HFF-Myc (cell line): ENCODE results near the gene RSPH9.
"Not testable (repeated sequence)": the region's sequence is repeated elsewhere in the genome, so short reads cannot be mapped to it uniquely, and the experiment has no call there.

ENCODE experiments used
- DNase-seq: peaks from one replicate; pipeline ENCODE4 v3.0.0-alpha.2; 2011; ENCODE audit warnings: low read depth; ENCODE audit errors: extremely low read depth
- H3K4me3 ChIP-seq: replicated peaks from 2 replicates; pipeline ENCODE4 v1.5.1; 2011; ENCODE audit warnings: low read depth, mild to moderate bottlenecking, control low read depth, low read length
- TF ChIP-seq, protein P1 (sequence below): IDR thresholded peaks from 2 replicates; pipeline ENCODE4 v1.5.1; 2012; ENCODE audit warnings: mild to moderate bottlenecking, low read depth, low read length, control low read depth; ENCODE audit errors: missing control alignments

The RSPH9 gene

DNA sequence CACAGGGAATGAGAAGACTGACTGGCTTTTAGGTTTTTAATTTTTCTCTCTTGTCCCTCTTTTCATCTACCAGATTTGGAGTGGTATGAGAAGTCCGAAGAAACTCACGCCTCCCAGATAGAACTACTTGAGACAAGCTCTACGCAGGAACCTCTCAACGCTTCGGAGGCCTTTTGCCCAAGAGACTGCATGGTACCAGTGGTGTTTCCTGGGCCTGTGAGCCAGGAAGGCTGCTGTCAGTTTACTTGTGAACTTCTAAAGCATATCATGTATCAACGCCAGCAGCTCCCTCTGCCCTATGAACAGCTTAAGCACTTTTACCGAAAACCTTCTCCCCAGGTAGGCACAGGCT lies 8.6 kb upstream of the RSPH9 start:
- TF ChIP-seq, protein P1, sequence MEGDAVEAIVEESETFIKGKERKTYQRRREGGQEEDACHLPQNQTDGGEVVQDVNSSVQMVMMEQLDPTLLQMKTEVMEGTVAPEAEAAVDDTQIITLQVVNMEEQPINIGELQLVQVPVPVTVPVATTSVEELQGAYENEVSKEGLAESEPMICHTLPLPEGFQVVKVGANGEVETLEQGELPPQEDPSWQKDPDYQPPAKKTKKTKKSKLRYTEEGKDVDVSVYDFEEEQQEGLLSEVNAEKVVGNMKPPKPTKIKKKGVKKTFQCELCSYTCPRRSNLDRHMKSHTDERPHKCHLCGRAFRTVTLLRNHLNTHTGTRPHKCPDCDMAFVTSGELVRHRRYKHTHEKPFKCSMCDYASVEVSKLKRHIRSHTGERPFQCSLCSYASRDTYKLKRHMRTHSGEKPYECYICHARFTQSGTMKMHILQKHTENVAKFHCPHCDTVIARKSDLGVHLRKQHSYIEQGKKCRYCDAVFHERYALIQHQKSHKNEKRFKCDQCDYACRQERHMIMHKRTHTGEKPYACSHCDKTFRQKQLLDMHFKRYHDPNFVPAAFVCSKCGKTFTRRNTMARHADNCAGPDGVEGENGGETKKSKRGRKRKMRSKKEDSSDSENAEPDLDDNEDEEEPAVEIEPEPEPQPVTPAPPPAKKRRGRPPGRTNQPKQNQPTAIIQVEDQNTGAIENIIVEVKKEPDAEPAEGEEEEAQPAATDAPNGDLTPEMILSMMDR = no peak
- no peak for DNase-seq
- H3K4me3 ChIP-seq = peak overlapping the region; percentile 69

DNA sequence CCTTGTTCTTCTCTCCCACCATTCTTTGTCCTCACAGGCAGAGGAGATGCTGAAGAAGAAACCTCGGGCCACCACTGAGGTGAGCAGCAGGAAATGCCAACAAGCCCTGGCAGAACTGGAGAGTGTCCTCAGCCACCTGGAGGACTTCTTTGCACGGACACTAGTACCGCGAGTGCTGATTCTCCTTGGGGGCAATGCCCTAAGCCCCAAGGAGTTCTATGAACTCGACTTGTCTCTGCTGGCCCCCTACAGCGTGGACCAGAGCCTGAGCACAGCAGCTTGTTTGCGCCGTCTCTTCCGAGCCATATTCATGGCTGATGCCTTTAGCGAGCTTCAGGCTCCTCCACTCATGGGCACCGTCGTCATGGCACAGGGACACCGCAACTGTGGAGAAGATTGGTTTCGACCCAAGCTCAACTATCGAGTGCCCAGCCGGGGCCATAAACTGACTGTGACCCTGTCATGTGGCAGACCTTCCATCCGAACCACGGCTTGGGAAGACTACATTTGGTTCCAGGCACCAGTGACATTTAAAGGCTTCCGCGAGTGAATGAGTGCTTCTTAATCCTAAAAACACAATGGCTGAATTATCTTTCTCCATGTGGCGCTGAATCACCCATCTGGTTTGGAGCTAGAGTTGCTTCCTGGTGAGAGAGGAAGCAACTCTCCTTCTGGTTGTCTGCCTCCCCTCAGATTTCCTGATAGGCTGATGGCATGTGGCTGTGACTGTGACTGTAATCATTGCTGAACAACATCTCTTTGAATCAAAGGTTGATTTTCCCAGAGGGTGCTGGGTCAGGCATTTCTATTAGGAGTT lies 4.6 kb upstream of the RSPH9 start:
- H3K4me3 ChIP-seq = no peak overlapping the region
- TF ChIP-seq, protein P1 = no peak
- no peak for DNase-seq

DNA sequence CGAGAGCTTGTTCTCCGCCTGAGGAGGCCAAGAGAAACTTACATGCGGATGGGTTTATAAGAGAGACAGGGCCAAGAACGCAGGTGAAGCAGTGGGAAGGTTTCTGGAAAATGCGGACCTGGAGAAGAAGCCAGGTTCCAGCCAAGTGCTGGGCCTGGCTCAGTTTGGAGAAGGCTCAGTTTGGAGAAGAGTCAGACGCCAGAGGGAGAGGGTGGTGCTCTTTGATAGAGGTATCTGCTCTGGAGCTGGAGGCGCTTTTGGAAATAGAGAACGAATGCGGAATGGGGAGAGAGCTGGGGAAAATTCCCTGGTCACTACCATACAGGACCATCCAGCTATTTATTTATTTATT lies 753 bp downstream of the RSPH9 start:
- TF ChIP-seq, protein P1 = no peak
- no peak for DNase-seq
- H3K4me3 ChIP-seq = peak overlapping the region; percentile 37

DNA sequence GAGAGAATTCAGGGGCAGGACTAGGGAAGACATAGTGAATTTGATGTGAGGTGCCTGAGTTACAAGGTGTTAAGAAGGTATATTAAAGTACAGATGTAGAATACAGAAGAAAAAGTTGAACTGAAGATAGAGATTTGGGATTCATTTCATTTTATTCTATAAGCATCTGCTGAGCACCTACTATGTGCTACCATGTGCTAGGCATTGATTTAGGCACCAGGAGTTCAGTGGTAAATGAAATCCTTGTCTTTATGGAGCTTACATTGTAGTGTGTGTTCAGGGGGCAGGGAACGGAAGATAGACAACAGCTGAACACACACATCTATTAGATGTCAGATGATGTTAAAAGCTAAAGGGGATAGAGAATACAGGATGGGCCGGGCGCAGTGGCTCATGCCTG lies 2.8 kb downstream of the RSPH9 start:
- TF ChIP-seq, protein P1 = no peak
- H3K4me3 ChIP-seq = no peak overlapping the region
- DNase-seq = no peak

DNA sequence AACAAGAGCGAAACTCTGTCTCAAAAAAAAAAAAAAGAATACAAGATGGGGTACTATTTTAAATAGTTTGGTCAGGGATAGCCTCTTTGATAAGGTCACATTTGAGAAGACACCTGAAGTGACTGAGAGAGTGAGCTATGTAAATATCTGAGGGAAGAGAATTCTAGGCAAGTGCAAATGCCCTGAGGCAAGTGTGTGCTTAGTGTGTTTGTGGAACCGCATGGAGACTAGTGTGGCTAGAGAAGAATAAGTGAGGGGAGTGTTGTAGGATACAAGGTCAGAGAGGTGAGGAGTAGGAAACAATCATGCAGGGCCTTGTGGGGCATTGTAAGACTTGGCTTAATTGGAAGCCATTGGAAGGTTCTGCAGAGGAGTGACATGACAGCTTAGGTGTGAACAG lies 3.4 kb downstream of the RSPH9 start:
- DNase-seq = no peak
- TF ChIP-seq, protein P1 = no peak
- H3K4me3 ChIP-seq = no peak overlapping the region

DNA sequence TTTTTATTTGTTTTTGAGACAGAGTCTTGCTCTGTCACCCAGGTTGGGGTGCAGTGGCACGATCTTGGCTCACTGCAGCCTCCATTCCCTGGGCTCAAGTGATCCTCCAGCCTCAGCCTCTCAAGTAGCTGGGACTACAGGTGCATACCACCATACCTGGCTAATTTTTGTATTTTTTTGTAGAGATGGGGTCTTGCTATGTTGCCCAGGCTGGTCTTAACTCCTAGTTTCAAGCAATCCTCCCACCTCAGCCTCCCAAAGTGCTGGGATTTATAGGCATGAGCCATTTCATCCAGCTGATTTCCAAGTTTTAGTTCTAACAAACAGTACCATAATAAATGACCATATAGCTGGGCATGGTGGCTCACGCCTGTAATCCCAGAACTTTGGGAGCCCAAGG lies 8.0 kb downstream of the RSPH9 start:
- not testable (repeated sequence) for DNase-seq, H3K4me3 ChIP-seq

DNA sequence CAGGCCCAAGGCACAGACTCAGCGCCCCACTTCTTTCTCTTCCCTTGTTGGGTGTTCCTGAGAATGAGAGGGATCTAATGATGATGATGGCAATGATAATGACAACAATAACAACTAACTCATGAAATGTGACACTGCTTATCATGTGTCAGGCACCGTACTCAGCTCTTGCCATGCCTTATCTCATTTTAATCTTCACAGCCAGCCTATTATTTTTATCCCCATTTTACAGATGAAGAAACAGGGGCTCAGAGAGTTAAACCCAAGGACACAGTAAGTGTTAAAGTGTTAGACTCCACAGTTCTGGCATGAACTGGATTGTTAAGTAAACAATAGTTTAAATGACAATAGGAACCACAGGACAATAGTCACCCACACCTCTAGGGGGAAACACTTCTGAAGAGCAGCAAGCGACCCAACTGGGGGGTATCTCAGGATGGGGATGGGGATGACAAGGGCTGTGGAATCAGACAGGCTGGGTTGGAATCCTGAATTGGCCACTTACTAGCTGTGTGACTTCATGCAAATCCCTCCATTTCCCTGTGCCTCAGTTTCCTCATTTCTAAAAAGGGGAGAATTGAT lies 12.5 kb downstream of the RSPH9 start:
- H3K4me3 ChIP-seq = no peak overlapping the region
- TF ChIP-seq, protein P1 = no peak
- no peak for DNase-seq
